Measurements from ENCODE around the gene ZNF236.

GRCh38 chr18:76928179-76928868 is 106.0 kb downstream of the ZNF236 start:
- no peak for TF ChIP-seq CTCF (IDR thresholded peaks at IDR 0.05 in 2 of 3, conservative IDR thresholded peaks at IDR 0.05 in 1 of 3; ENCODE audit: control insufficient read depth in 2 of 3, extremely low read depth in 1 of 3, insufficient read depth in 1 of 3, low read depth in 3 of 3, low read length in 3 of 3)
- no peak for TF ChIP-seq MLLT1 (IDR thresholded peaks at IDR 0.05)
- no peak for TF ChIP-seq FOS (IDR thresholded peaks at IDR 0.05; ENCODE audit: borderline replicate concordance, extremely low read depth, insufficient read length)
- TF ChIP-seq TBL1XR1 (IDR thresholded peaks at IDR 0.05; ENCODE audit: low read depth, low read length): no peak
- TF ChIP-seq WRNIP1 (IDR thresholded peaks at IDR 0.05; ENCODE audit: borderline replicate concordance, low read depth, low read length): no peak
- TF ChIP-seq ATF2 (IDR thresholded peaks at IDR 0.05; ENCODE audit: low read length): 0 out of 2 replicates have a peak, but pooled peaks have one; percentile 17
- no peak for TF ChIP-seq SUPT20H (IDR thresholded peaks at IDR 0.05; ENCODE audit: borderline replicate concordance, control insufficient read depth, low read depth, low read length)
- TF ChIP-seq EGR1 (IDR thresholded peaks at IDR 0.05; ENCODE audit: borderline replicate concordance in 1 of 2, low read depth in 2 of 2, low read length in 2 of 2): no peak
- no peak for TF ChIP-seq EZH2 (IDR thresholded peaks at IDR 0.05; ENCODE audit: borderline replicate concordance, control insufficient read depth, low read depth, low read length)
- TF ChIP-seq RFX5 (IDR thresholded peaks at IDR 0.05; ENCODE audit: low read depth, low read length): no peak
- TF ChIP-seq ZNF24 (IDR thresholded peaks at IDR 0.05): no peak
- TF ChIP-seq ATF3 (IDR thresholded peaks at IDR 0.05; ENCODE audit: borderline replicate concordance, extremely low read depth, low read depth, low read length): no peak
